ENCODE results near the gene PLCB1. TPM values are rescaled to one million over a fixed set of nuclear protein-coding genes. Genes with fewer than 3 reads are reported as not detected.

The PLCB1 gene
- total RNA-seq, 1 experiment from 2014 or later, result 11.3 TPM

GRCh38 chr20:8293750-8294149, 161.7 kb downstream of the PLCB1 start (continued):
- TF ChIP-seq ZNF232 (CRISPR knock-in tag; IDR thresholded peaks at IDR 0.05) (no peak), USF2 (CRISPR knock-in tag; IDR thresholded peaks at IDR 0.05) (no peak)

- DNase-seq (ENCODE audit: low spot score), result no peak
- H3K4me3 Mint-ChIP-seq, result no peak overlapping the region
- ATAC-seq, result no peak
- H3K36me3 Mint-ChIP-seq, result no peaks in the 10 kb centered on the region
- ChIA-PET CTCF (no interaction called here), POLR2A (no interaction called here)
- TF ChIP-seq CBFB (CRISPR knock-in tag; IDR thresholded peaks at IDR 0.05; ENCODE audit: low read depth) (no peak), ZNF263 (CRISPR knock-in tag; IDR thresholded peaks at IDR 0.05; ENCODE audit: low read depth) (no peak), ATF6 (CRISPR knock-in tag; IDR thresholded peaks at IDR 0.05) (no peak), GABPB1 (CRISPR knock-in tag; IDR thresholded peaks at IDR 0.05) (no peak), HMGXB4 (CRISPR knock-in tag; IDR thresholded peaks at IDR 0.05) (no peak), ELF4 (CRISPR knock-in tag; IDR thresholded peaks at IDR 0.05; ENCODE audit: low read depth) (no peak), AFF4 (CRISPR knock-in tag; IDR thresholded peaks at IDR 0.05; ENCODE audit: borderline replicate concordance) (no peak), STAT6 (CRISPR knock-in tag; conservative IDR thresholded peaks at IDR 0.05; ENCODE audit: low read depth) (no peak), ATF2 (CRISPR knock-in tag; IDR thresholded peaks at IDR 0.05; ENCODE audit: borderline replicate concordance, low read depth) (no peak), KAT7 (CRISPR knock-in tag; IDR thresholded peaks at IDR 0.05; ENCODE audit: borderline replicate concordance) (no peak), SOX15 (CRISPR knock-in tag; IDR thresholded peaks at IDR 0.05) (no peak)
- no peaks in the 10 kb centered on the region for H3K4me1 Mint-ChIP-seq
- H3K27ac Mint-ChIP-seq, result no peak overlapping the region
- H3K27me3 Mint-ChIP-seq (ENCODE audit: low read depth), result no peaks in the 10 kb centered on the region
- H3K9me3 Mint-ChIP-seq, result no peaks in the 10 kb centered on the region
Measured at GRCh38 chr20:8296536-8296935, 164.5 kb downstream of the PLCB1 start.

Measured in WTC11 (cell line).